Spleen (tissue), 7 donors: Measurements from ENCODE around the gene NCAPG2.

Experiments used
- POLR2A ChIP-seq, 3 donors: fragments of 450-650 bp; IDR thresholded peaks; one replicate each; pipeline ENCODE4 v1.5.1; 2017; ENCODE audit warnings: antibody characterized with exemption in 3 of 3, mild to moderate bottlenecking in 1 of 3
- POLR2AphosphoS5 ChIP-seq, 3 donors: sonication (generic); formaldehyde crosslinking; IDR thresholded peaks; one replicate each; pipeline ENCODE4 v1.5.1; 2017; ENCODE audit warnings: antibody characterized with exemption in 3 of 3
- TF ChIP-seq, protein P1 (sequence below), 11 experiments: fragments of 200-600 bp in 7 of 11; fragments of 450-650 bp in 4 of 11; sonication (generic) in 4 of 11; IDR thresholded peaks in 8 of 11; conservative IDR thresholded peaks in 3 of 11; 1 replicate in 7 of 11; 2 replicates in 4 of 11; pipeline versions ENCODE4 v1.4.0 to v1.8.0; 2016 to 2021; ENCODE audit warnings: antibody characterized with exemption in 11 of 11, inconsistent platforms in 4 of 11, mild to moderate bottlenecking in 1 of 11
- donor health status: DM: no; HTN: no; CAD: no; lungs with moderate emphysema.
- donor health status: DM: no; HTN: no; CAD: no.
- donor health status: DM: no; HTN: no; CAD: no.

DNA sequence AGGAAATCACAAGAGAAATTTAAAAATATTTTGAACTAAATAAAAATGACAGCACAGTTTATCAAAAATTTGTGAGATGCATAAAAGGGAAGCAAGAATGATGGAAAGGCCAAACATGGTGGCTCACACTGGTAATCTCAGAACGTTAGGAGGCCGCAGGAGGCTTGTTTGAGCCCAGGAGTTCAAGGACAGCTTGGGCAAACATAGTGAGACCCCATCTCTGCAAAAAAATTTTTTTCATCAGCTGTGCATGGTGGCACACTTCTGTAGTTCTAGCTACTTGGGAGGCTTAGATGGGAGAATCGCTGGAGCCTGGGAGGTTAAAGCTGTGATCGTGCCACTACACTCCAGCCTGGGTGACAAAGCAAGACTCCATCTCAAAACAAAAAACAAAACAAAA lies 62.5 kb downstream of the NCAPG2 start:
- no peak for TF ChIP-seq POLR2A (IDR thresholded peaks at IDR 0.05)
- TF ChIP-seq POLR2AphosphoS5 (IDR thresholded peaks at IDR 0.05) = no peak
- TF ChIP-seq, protein P1, sequence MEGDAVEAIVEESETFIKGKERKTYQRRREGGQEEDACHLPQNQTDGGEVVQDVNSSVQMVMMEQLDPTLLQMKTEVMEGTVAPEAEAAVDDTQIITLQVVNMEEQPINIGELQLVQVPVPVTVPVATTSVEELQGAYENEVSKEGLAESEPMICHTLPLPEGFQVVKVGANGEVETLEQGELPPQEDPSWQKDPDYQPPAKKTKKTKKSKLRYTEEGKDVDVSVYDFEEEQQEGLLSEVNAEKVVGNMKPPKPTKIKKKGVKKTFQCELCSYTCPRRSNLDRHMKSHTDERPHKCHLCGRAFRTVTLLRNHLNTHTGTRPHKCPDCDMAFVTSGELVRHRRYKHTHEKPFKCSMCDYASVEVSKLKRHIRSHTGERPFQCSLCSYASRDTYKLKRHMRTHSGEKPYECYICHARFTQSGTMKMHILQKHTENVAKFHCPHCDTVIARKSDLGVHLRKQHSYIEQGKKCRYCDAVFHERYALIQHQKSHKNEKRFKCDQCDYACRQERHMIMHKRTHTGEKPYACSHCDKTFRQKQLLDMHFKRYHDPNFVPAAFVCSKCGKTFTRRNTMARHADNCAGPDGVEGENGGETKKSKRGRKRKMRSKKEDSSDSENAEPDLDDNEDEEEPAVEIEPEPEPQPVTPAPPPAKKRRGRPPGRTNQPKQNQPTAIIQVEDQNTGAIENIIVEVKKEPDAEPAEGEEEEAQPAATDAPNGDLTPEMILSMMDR (IDR thresholded peaks at IDR 0.05 in 8 of 11, conservative IDR thresholded peaks at IDR 0.05 in 3 of 11) = no peak
